Calu3 (cell line): ENCODE results near the gene GLIS1. TPM values are rescaled to one million over a fixed set of nuclear protein-coding genes. Genes with fewer than 3 reads are reported as not detected.

Experiments used
- BruUV-seq: library from RNA; stranded (reverse); fragments of 400-500 nt; replicated peaks from 2 replicates; lab custom pipeline; 2021; lab: Mats Ljungman, UMichigan
- CTCF ChIA-PET: fragments of 300-600 bp; sonication (Branson Sonifier 250); formaldehyde crosslinking; loops from one replicate; lab custom pipeline; 2022; ENCODE audit warnings: antibody characterized with exemption; lab: Charles Lee
- DNase-seq: peaks from one replicate; pipeline ENCODE4 v3.0.0; 2022
- H3K27ac Mint-ChIP-seq: one replicate; pipeline ENCODE4 v1.8.0; 2022; ENCODE audit warnings: mixed read lengths; ENCODE audit not compliant: unreplicated experiment
- H3K27me3 Mint-ChIP-seq: one replicate; pipeline ENCODE4 v1.8.0; 2022; ENCODE audit warnings: mixed read lengths; ENCODE audit not compliant: unreplicated experiment
- H3K36me3 Mint-ChIP-seq: one replicate; pipeline ENCODE4 v1.8.0; 2022; ENCODE audit warnings: mild to moderate bottlenecking, moderate library complexity, mixed read lengths; ENCODE audit not compliant: insufficient read depth, unreplicated experiment
- H3K4me1 Mint-ChIP-seq: one replicate; pipeline ENCODE4 v1.8.0; 2022; ENCODE audit warnings: mild to moderate bottlenecking, low read depth, mixed read lengths; ENCODE audit not compliant: unreplicated experiment
- H3K4me3 Mint-ChIP-seq: one replicate; pipeline ENCODE4 v1.8.0; 2022; ENCODE audit warnings: mild to moderate bottlenecking, low read depth, moderate library complexity, mixed read lengths; ENCODE audit not compliant: unreplicated experiment
- H3K9me3 Mint-ChIP-seq: one replicate; pipeline ENCODE4 v1.8.0; 2022; ENCODE audit warnings: low read depth, mixed read lengths; ENCODE audit not compliant: unreplicated experiment
- intact Hi-C: fragments of 100-400 bp; cut with micrococcal nuclease; formaldehyde crosslinking; loops from one replicate; pipeline ENCODE4 v1.10.0; 2022; ENCODE audit not compliant: unreplicated experiment
- total RNA-seq: library from RNA; stranded (reverse); gene quantifications from 2 replicates; pipeline ENCODE4 v1.2.3, GENCODE V29; 2022
- TF ChIP-seq, protein P1 (sequence below): fragments of 200-600 bp; IDR thresholded peaks from one replicate; pipeline ENCODE4 v1.8.0; 2022; ENCODE audit warnings: antibody characterized with exemption; ENCODE audit not compliant: unreplicated experiment

Gene GLIS1
- total RNA-seq, 1 experiment from 2014 or later = not detected

DNA sequence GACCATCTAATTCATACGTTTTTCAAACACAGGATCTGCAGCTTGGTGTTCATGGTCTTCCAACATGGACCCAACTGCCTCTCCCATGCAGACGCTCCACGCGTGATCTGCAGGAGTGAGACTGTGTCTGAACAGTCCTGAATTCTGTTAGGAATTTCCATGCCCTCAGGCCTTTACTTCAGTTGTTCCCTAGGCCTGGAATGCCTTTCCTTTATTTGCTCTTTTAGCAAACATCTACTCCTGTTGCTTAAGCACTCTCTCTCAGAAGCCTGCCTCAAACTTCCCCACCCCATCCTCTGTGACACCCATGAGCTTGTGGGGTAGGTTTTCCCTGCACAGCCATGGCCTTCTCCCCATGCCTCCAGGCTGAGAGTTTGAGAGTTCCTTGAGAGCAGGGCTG is 206.1 kb downstream of the GLIS1 start:
- Mint-ChIP-seq H3K27me3 (peaks cover 91% of the 10 kb centered on the region), H3K9me3 (no peaks in the 10 kb centered on the region), H3K4me1 (no peaks in the 10 kb centered on the region), H3K4me3 (no peak overlapping the region), H3K27ac (no peak overlapping the region), H3K36me3 (no peaks in the 10 kb centered on the region)
- intact Hi-C loops = no loop called here
- CTCF ChIA-PET = no interaction called here
- no TSS peak for BruUV-seq
- DNase-seq = no peak
- TF ChIP-seq, protein P1, sequence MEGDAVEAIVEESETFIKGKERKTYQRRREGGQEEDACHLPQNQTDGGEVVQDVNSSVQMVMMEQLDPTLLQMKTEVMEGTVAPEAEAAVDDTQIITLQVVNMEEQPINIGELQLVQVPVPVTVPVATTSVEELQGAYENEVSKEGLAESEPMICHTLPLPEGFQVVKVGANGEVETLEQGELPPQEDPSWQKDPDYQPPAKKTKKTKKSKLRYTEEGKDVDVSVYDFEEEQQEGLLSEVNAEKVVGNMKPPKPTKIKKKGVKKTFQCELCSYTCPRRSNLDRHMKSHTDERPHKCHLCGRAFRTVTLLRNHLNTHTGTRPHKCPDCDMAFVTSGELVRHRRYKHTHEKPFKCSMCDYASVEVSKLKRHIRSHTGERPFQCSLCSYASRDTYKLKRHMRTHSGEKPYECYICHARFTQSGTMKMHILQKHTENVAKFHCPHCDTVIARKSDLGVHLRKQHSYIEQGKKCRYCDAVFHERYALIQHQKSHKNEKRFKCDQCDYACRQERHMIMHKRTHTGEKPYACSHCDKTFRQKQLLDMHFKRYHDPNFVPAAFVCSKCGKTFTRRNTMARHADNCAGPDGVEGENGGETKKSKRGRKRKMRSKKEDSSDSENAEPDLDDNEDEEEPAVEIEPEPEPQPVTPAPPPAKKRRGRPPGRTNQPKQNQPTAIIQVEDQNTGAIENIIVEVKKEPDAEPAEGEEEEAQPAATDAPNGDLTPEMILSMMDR = no peak

DNA sequence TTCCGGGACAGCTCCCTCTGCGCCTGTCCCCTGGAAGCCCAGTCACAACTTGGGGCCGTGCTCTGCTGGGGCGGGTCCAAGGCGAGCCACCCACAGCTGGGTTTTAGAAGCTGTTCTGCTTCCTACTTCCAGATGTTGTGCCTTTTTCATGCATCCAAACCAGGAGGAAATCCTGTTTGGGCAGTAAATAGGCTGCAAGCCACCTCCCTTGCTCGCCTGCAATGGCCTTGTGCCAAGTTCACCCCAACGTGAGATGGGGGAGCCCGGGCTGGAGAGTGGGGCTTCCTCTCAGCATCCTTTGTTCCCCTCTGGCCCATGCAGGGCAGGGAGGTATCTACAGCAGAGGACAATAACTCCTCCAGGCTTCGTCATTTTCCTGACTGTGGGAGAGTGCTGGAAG is 206.6 kb downstream of the GLIS1 start:
- no TSS peak for BruUV-seq
- TF ChIP-seq, protein P1 = no peak
- CTCF ChIA-PET = no interaction called here
- intact Hi-C loops = no loop called here
- H3K4me3 Mint-ChIP-seq = no peak overlapping the region
- H3K36me3 Mint-ChIP-seq = no peaks in the 10 kb centered on the region
- H3K4me1 Mint-ChIP-seq = no peaks in the 10 kb centered on the region
- DNase-seq = no peak
- H3K9me3 Mint-ChIP-seq = no peaks in the 10 kb centered on the region
- peaks cover 91% of the 10 kb centered on the region for H3K27me3 Mint-ChIP-seq
- no peak overlapping the region for H3K27ac Mint-ChIP-seq

DNA sequence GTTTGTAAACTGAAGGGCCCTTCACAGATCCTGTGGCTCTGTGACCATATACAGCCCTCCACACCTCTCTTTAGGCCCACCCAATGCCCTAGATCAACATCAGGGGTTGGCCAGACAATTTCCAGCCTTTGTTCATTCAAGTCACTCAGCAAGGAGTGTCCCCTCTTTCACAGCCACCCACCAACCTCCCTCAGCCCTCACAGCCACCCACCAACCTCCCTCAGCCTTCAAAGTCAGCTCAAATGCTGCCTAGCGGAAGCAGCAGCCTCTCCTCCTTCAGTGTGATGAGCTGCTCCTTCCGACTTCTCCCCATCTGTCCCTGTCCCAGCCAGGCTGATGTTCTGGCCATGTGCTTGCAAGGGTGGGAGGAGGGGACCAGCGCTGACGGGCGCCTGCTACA is 208.4 kb downstream of the GLIS1 start:
- H3K4me1 Mint-ChIP-seq = no peaks in the 10 kb centered on the region
- BruUV-seq = no TSS peak
- no peak overlapping the region for H3K4me3 Mint-ChIP-seq
- CTCF ChIA-PET = no interaction called here
- intact Hi-C loops = no loop called here
- TF ChIP-seq, protein P1 = no peak
- H3K9me3 Mint-ChIP-seq = no peaks in the 10 kb centered on the region
- no peak for DNase-seq
- H3K27ac Mint-ChIP-seq = no peak overlapping the region
- peaks cover 91% of the 10 kb centered on the region for H3K27me3 Mint-ChIP-seq
- H3K36me3 Mint-ChIP-seq = no peaks in the 10 kb centered on the region

DNA sequence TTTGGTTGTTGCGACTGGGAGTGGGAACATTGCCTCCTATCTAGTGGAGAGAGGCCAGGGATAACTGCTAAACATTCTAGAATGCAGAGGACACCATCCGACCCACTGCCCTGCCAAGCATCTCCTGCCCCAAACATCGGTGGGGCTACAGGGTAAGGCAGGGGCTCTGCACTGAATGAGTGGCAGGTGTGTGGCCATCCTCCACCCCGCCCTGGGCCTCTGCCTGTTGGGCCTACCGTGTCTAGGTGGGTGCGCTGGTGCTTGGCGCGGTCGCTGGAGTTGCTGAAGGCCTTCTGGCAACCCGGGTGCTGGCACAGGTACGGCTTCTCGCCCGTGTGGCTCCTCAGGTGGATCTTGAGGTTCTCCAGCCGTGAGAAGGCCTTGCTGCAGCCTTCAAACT is 209.4 kb downstream of the GLIS1 start:
- Mint-ChIP-seq H3K9me3 (no peaks in the 10 kb centered on the region), H3K27ac (no peak overlapping the region), H3K4me3 (no peak overlapping the region), H3K36me3 (no peaks in the 10 kb centered on the region), H3K4me1 (no peaks in the 10 kb centered on the region), H3K27me3 (peaks cover 91% of the 10 kb centered on the region)
- intact Hi-C loops = no loop called here
- no peak for DNase-seq
- TF ChIP-seq, protein P1 = no peak
- no TSS peak for BruUV-seq
- CTCF ChIA-PET = no interaction called here
